ENCODE measurements around the gene OR2AT4. TPM values are rescaled to one million over a fixed set of nuclear protein-coding genes. Genes with fewer than 3 reads are reported as not detected.

OR2AT4 gene
- total and polyA plus RNA-seq, 2 of the 4 experiments (the other 2 are of a cell fraction): not detected

- ChIA-PET CTCF (no interaction called here), POLR2A (ENCODE audit: unreplicated experiment) (no interaction called here)
- Histone ChIP-seq H3K79me1 (ENCODE audit: low read depth in 1 of 2, low read length in 2 of 2) (no peaks in the 10 kb centered on the region), H3K9ac (ENCODE audit: low read depth, low read length) (no peak overlapping the region), H4K20me1 (ENCODE audit: insufficient read depth, low read length) (no peaks in the 10 kb centered on the region), H3K4ac (ENCODE audit: low read depth, low read length) (no peak overlapping the region), H3K27ac (ENCODE audit: insufficient read depth, low read length) (no peak overlapping the region), H2BK20ac (ENCODE audit: low read depth, low read length) (no peak overlapping the region), H2BK5ac (ENCODE audit: low read depth, low read length, poor library complexity, severe bottlenecking) (no peak overlapping the region), H2AK5ac (ENCODE audit: low read depth, low read length) (no peak overlapping the region), H3K9me1 (ENCODE audit: insufficient read depth, low read length) (no peaks in the 10 kb centered on the region), H3K4me1 (ENCODE audit: control insufficient read depth, insufficient read depth, low read length) (no peaks in the 10 kb centered on the region), H4K91ac (ENCODE audit: insufficient read depth, low read depth, low read length) (no peak overlapping the region), H3K56ac (ENCODE audit: extremely low read depth, insufficient read depth, low read length) (no peak overlapping the region), H2BK15ac (ENCODE audit: low read depth, low read length) (no peak overlapping the region), H2AK9ac (replicated peaks; ENCODE audit: low read depth, low read length, poor library complexity) (no peak overlapping the region), H3K9me3 (ENCODE audit: control insufficient read depth, insufficient read depth, low read length) (peaks cover 5% of the 10 kb centered on the region), H3K36me3 (ENCODE audit: control insufficient read depth, insufficient read depth, low read length) (no peaks in the 10 kb centered on the region), H4K5ac (ENCODE audit: low read depth, low read length) (no peak overlapping the region), H3K18ac (ENCODE audit: low read depth, low read length) (no peak overlapping the region), H2BK120ac (ENCODE audit: low read depth, low read length) (no peak overlapping the region), H3K4me3 (ENCODE audit: insufficient read depth, low read depth, low read length) (no peak overlapping the region), H4K8ac (ENCODE audit: low read depth in 2 of 2, low read length in 2 of 2) (no peak overlapping the region), H3K4me2 (ENCODE audit: low read depth, low read length) (no peak overlapping the region), H3K14ac (replicated peaks; ENCODE audit: low read depth, low read length) (no peak overlapping the region), H3K27me3 (ENCODE audit: control insufficient read depth, insufficient read depth, low read length) (peaks cover 10% of the 10 kb centered on the region), H2AFZ (replicated peaks; ENCODE audit: low read length, poor library complexity) (no peak overlapping the region), H3K23ac (ENCODE audit: low read depth, low read length) (no peak overlapping the region)
- DNase-seq (no peak), ATAC-seq (ENCODE audit: low read depth) (no peak)
- no CpG with 5 or more reads among the region's 1 CpG for WGBS, 2 experiments (ENCODE audit: extremely low coverage in 2 of 2, insufficient read length in 1 of 2)
- intact Hi-C loops (cut with micrococcal nuclease) (no loop called here), dilution Hi-C loops (cut with HindIII; ENCODE audit: low sequenced_read_pairs, unreplicated experiment) (no loop called here), in situ Hi-C loops (cut with MboI; ENCODE audit: low sequenced_read_pairs) (no loop called here)
- TF ChIP-seq RAD21 (IDR thresholded peaks at IDR 0.05; ENCODE audit: low read length) (no peak), CEBPB (IDR thresholded peaks at IDR 0.05; ENCODE audit: low read depth, low read length) (no peak), FOS (IDR thresholded peaks at IDR 0.05; ENCODE audit: low read depth, low read length) (no peak), CHD1 (IDR thresholded peaks at IDR 0.05; ENCODE audit: low read depth, low read length) (no peak), MAZ (IDR thresholded peaks at IDR 0.05; ENCODE audit: borderline replicate concordance, low read depth, low read length) (no peak), MXI1 (IDR thresholded peaks at IDR 0.05; ENCODE audit: borderline replicate concordance, low read depth, low read length) (no peak), POLR2A (IDR thresholded peaks at IDR 0.05; ENCODE audit: low read depth, low read length) (no peak), BHLHE40 (IDR thresholded peaks at IDR 0.05; ENCODE audit: low read depth, low read length) (no peak), SMC3 (IDR thresholded peaks at IDR 0.05; ENCODE audit: low read depth, low read length) (no peak)
- no TSS peak for BruUV-seq (replicated peaks)
Observed at GRCh38 chr11:75052457-75052856, 44.2 kb downstream of the OR2AT4 start.

All from IMR-90 (cell line).